SH-SY5Y (cell line): ENCODE data around the gene TOM1L1.

Experiments used
- GATA2 ChIP-seq: IDR thresholded peaks from 2 replicates; pipeline ENCODE4 v1.6.1; 2011; ENCODE audit warnings: mild to moderate bottlenecking, low read depth, low read length
- GATA3 ChIP-seq: IDR thresholded peaks from 2 replicates; pipeline ENCODE4 v1.6.1; 2011; ENCODE audit warnings: low read depth, mild to moderate bottlenecking, low read length, moderate library complexity

GRCh38 chr17:54899201-54899600 is 1.5 kb upstream of the TOM1L1 start:
- TF ChIP-seq GATA2 (no peak), GATA3 (no peak)
